Subcutaneous adipose tissue (tissue), 4 donors: ENCODE measurements around the gene AQP5. TPM values are rescaled to one million over a fixed set of nuclear protein-coding genes. Genes with fewer than 3 reads are reported as not detected.

Source experiments
- total RNA-seq, 4 donors: library from RNA; depleted of rRNA; stranded (reverse); fragments of >200 nt; gene quantifications; one replicate each; pipeline ENCODE4 v1.1.0, GENCODE V29; 2016
- TF ChIP-seq, protein P1 (sequence below): fragments of 450-650 bp; IDR thresholded peaks from one replicate; pipeline ENCODE4 v1.5.1; 2016; ENCODE audit warnings: low read depth, mild to moderate bottlenecking, control low read depth, antibody characterized with exemption, moderate library complexity

Gene AQP5
- total RNA-seq, 4 donors from 2014 or later: not detected

DNA sequence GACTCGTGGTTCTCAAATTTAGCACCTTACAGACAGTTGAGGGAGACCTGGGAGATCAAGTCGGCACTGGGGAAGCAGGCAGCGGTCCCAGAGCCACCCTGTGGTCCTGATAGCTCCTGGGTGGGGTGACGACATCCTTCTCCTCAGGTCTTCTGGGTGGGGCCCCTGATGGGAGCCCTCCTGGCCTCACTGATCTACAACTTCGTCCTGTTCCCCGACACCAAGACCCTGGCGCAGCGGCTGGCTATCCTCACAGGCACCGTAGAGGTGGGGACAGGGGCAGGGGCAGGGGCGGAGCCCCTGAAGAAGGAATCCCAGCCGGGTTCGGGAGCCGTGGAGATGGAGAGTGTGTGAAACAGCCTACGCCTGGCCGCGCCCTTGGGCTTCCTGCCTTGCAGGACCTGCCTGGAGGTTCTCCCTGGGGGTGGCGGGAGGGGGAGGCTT, 13.7 kb downstream of the AQP5 start:
- TF ChIP-seq, protein P1, sequence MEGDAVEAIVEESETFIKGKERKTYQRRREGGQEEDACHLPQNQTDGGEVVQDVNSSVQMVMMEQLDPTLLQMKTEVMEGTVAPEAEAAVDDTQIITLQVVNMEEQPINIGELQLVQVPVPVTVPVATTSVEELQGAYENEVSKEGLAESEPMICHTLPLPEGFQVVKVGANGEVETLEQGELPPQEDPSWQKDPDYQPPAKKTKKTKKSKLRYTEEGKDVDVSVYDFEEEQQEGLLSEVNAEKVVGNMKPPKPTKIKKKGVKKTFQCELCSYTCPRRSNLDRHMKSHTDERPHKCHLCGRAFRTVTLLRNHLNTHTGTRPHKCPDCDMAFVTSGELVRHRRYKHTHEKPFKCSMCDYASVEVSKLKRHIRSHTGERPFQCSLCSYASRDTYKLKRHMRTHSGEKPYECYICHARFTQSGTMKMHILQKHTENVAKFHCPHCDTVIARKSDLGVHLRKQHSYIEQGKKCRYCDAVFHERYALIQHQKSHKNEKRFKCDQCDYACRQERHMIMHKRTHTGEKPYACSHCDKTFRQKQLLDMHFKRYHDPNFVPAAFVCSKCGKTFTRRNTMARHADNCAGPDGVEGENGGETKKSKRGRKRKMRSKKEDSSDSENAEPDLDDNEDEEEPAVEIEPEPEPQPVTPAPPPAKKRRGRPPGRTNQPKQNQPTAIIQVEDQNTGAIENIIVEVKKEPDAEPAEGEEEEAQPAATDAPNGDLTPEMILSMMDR: no peak

DNA sequence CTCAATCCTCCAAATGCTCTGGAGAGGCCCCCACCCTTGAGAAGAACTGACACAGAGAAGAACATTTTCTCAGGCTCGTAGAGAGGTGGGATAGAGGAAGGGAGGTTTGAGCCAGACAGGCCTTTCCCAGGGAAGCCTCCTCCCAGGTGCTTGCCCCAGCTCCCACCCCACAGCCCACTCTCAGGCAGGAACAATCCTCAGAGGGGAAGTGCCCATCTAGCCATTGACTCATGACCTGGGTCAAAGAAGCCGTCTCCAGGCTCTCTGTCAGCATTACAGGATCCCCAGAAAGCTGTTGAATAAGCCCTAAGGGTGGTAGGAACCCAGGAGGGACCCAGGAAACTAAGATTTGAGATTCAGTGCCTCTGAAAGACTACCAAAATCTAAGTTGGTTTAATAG, 14.9 kb downstream of the AQP5 start:
- TF ChIP-seq, protein P1: no peak

DNA sequence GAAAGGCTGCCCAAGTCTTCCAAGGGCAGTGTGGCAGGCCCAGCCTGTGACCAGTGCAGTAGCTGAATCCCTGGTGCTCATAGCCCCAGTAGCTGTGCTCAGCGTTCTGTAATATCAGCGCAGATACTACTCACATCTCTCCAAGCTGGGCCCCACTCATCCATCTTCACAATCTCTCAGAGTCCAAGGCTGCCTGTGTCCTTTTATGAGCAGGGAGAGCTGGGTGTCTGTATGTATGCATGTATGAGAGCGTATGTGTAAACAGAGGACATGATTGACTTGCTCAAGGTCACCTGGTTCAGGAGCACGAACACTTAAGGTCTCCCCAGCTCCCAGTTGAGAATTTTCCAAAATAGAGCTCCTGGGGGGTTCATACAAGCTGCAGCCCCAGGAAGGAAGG, 16.5 kb downstream of the AQP5 start:
- TF ChIP-seq, protein P1: no peak

DNA sequence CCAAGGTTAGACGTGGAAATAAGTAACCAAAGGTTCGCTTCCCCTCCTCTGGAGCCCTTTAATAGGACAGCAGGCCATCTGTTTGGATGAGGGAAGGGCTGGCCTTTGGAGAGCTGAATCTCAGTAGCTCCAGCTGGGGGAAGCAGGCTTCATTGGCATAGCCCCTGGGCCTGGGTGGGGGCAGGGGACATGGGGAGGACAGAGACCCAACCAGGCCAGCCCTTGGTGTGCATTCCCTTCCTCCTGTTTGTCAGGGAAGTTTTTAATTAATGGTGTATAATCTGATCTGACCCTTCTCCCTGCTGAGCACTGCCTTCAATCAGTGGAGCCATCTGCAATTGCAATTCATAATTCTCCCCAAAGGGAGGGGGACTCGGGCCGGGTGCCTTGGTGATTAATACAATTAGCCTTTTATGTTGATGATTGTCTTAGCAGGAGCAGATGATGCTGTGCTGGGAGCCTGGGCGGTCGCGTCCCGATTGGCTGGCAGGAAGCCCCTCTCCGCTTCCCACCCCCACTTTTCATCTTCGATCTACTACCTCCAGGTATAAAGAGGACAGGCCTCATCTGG, 17.4 kb downstream of the AQP5 start:
- TF ChIP-seq, protein P1: no peak

DNA sequence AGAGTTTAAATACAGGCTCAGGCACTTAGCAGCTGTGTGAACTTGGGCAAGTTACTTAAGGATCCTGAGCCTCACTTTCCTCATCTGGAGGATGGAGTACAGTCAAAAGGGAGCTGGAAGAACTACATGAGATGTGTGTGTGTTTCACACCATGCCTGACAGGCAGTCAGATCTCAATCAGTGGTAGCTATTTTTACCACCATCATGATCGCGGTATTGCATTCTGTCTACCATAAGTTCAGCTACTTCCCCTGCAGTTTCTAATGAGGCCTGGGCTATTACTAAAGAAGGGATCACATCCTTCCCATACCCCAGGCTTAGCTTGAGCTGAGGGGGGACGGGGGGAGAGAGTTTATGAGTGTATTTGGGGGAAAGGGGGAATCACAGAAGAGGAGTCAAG, 18.1 kb downstream of the AQP5 start:
- TF ChIP-seq, protein P1: no peak

DNA sequence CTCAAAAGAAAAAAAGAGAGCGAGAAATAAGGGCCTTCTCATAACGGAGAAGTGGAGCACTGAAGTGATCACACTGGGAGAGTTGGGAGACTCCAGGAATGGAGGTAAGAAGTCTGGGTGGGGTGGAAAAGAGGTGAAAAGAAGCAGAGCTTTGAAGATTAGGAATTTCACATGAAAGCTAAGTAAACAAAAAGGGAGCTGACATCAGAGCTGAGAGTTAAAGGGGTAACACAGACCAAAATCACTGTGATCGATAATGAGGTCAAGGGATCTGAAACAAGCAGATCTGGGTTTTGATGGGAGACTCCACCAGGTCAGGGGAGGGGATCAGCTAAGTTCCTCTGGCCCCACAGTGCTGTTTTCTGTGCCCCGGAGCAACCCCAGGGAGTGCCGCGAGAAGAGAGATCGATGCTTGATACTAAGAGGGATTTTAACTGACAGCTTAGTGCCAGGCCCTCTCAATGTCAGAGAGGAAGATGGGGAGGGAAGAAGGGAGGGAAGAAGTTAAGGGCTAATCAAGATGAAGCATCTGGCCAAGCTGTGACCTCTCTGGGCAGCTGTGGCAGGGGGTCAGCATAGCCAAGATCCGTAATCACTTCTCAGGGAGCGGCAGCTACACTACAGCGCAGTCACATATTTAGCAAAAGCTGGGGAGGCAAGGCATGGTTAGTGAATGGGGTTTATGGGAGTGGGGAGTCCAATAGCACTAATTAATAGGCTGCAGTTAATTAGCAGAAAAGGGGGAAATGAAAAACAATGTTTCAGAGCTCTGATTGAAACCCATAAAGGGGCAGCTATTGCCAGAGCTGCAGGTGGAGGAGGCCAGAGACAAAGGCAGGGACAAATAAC, 19.1 kb downstream of the AQP5 start:
- TF ChIP-seq, protein P1: no peak

DNA sequence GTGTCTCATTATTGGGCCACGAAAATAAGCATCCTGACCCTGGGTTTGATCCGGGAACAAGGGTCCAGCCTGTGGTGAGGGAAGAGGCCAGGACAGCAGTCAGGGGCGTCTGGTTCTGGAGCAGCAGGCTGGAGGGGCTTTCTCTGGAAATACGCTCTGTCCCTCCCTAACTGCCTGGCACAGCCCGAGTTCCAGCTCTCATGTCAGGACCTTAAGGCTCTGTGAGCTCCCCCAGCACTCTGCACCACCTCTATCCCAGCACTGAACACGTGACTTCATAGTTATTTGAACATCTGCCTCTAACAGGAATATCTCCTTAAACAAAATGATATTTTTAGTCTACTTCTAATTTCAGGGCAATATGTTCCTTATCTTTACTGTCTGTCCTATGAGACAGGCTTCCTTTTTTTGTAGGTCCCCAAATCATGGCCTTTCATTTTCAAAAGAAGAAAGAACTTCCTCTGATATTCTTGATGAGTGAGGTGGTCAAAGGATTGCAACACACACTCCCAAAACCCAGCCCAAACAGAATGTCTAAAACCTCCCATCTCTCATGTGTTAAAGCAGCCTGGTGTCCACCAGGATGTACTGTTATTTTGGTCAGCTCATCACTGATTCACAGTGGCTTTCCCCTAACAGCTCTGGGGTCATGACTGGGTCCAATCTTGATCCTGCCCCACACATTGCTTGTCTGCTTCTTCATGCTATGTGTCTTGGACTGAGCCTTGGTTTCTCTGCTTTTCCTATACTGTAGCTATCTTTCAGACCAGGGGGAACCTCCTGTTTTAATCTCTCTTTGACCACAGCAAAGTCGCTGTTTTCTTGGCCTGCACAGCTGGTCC, 20.8 kb downstream of the AQP5 start:
- TF ChIP-seq, protein P1: no peak
